B cell (primary cell): ENCODE results near the gene SYCP2. TPM values are rescaled to one million over a fixed set of nuclear protein-coding genes. Genes with fewer than 3 reads are reported as not detected.

ENCODE experiments used
- ATAC-seq: fragments of 200-7000 bp; cut with Tn5 transposase; one replicate; pipeline ENCODE4 v1.10.0; 2021; ENCODE audit warnings: low read depth, mild to moderate bottlenecking, moderate number of reproducible peaks, moderate library complexity
- CTCF ChIA-PET: fragments of 350-600 bp; sonication (Branson Sonifier 250); formaldehyde crosslinking; loops from one replicate; lab custom pipeline; 2021; ENCODE audit warnings: antibody characterized with exemption, inconsistent platforms; lab: Charles Lee
- POLR2A ChIA-PET: fragments of 350-600 bp; sonication (Branson Sonifier 250); formaldehyde crosslinking; loops from one replicate; lab custom pipeline; 2021; ENCODE audit warnings: antibody characterized with exemption; lab: Charles Lee
- DNase-seq: peaks from one replicate; pipeline ENCODE4 v3.0.0; 2013
- H2AFZ ChIP-seq: 2 replicates; pipeline ENCODE4 v1.6.1; 2012; ENCODE audit warnings: mild to moderate bottlenecking, low read depth, low read length; ENCODE audit not compliant: insufficient read depth, poor library complexity, severe bottlenecking
- H3K27ac ChIP-seq, 2 donors: 1 replicate in 1 of 2; 2 replicates in 1 of 2; pipeline ENCODE4 v1.5.1; 2012 to 2013; ENCODE audit warnings: low read length in 2 of 2, mild to moderate bottlenecking in 2 of 2, moderate library complexity in 1 of 2
- H3K27me3 ChIP-seq, 4 experiments: fragments of 200-600 bp in 1 of 4; sonication (generic) in 1 of 4; replicated peaks in 1 of 4; 1 replicate in 2 of 4; 2 replicates in 2 of 4; pipeline versions ENCODE4 v1.6.1 to v1.7.0; 2013 to 2016; ENCODE audit warnings: low read length in 3 of 4, mild to moderate bottlenecking in 2 of 4, mixed read lengths in 1 of 4, moderate library complexity in 1 of 4; ENCODE audit not compliant: insufficient read depth in 4 of 4, control insufficient read depth in 3 of 4; ENCODE audit errors: control extremely low read depth in 1 of 4
- H3K36me3 ChIP-seq, 2 experiments: replicated peaks in 1 of 2; 1 replicate in 1 of 2; 2 replicates in 1 of 2; pipeline versions ENCODE4 v1.6.1 to v1.7.1; 2013; ENCODE audit warnings: low read length in 1 of 2; ENCODE audit not compliant: insufficient read depth in 2 of 2, control insufficient read depth in 1 of 2; ENCODE audit errors: control extremely low read depth in 1 of 2, extremely low read depth in 1 of 2
- H3K4me1 ChIP-seq, 2 donors: fragments of 200-600 bp in 1 of 2; sonication (generic) in 1 of 2; 1 replicate in 1 of 2; 2 replicates in 1 of 2; pipeline versions ENCODE4 v1.5.1 to v1.6.1; 2013 to 2017; ENCODE audit warnings: low read length in 2 of 2; ENCODE audit not compliant: control insufficient read depth in 2 of 2, insufficient read depth in 2 of 2
- H3K4me2 ChIP-seq: replicated peaks from 2 replicates; pipeline ENCODE3; 2012; ENCODE audit warnings: mild to moderate bottlenecking, low read depth, low read length; ENCODE audit not compliant: poor library complexity, severe bottlenecking
- H3K4me3 ChIP-seq, 5 experiments: fragments of 200-600 bp in 1 of 5; sonication (generic) in 1 of 5; 1 replicate in 3 of 5; 2 replicates in 2 of 5; pipeline versions ENCODE4 v1.5.1 to v1.7.0; 2011 to 2016; ENCODE audit warnings: low read length in 4 of 5, mild to moderate bottlenecking in 4 of 5, low read depth in 2 of 5, control low read depth in 1 of 5, moderate library complexity in 1 of 5; ENCODE audit not compliant: insufficient read depth in 1 of 5; ENCODE audit errors: control extremely low read depth in 1 of 5, extremely low read depth in 1 of 5
- H3K79me2 ChIP-seq: fragments of 200-600 bp; sonication (generic); one replicate; pipeline ENCODE4 v1.6.0; 2016; ENCODE audit warnings: low read length; ENCODE audit not compliant: control insufficient read depth, insufficient read depth
- H3K9ac ChIP-seq: fragments of 200-600 bp; sonication (generic); 2 replicates; pipeline ENCODE4 v1.6.1; 2017; ENCODE audit warnings: mild to moderate bottlenecking, low read length, moderate library complexity
- H3K9me3 ChIP-seq, 3 donors: one replicate each; pipeline versions ENCODE4 v1.6.1 to v1.7.1; 2013; ENCODE audit warnings: low read length in 2 of 3; ENCODE audit not compliant: control insufficient read depth in 2 of 3, insufficient read depth in 1 of 3; ENCODE audit errors: control extremely low read depth in 1 of 3
- H4K20me1 ChIP-seq: 2 replicates; pipeline ENCODE4 v1.6.0; 2012; ENCODE audit warnings: mild to moderate bottlenecking, low read length; ENCODE audit not compliant: insufficient read depth, control insufficient read depth, poor library complexity, severe bottlenecking
- H3K27ac Mint-ChIP-seq: one replicate; pipeline ENCODE4 v1.8.0; 2021; ENCODE audit warnings: mixed read lengths
- H3K27me3 Mint-ChIP-seq: one replicate; pipeline ENCODE4 v1.8.0; 2021; ENCODE audit warnings: mixed read lengths
- H3K4me1 Mint-ChIP-seq: one replicate; pipeline ENCODE4 v1.8.0; 2021; ENCODE audit warnings: mixed read lengths
- H3K4me3 Mint-ChIP-seq: one replicate; pipeline ENCODE4 v1.8.0; 2021; ENCODE audit warnings: mixed read lengths
- H3K9me3 Mint-ChIP-seq: one replicate; pipeline ENCODE4 v1.8.0; 2022; ENCODE audit warnings: mixed read lengths; ENCODE audit not compliant: insufficient read depth
- CTCF ChIP-seq: fragments of 200-600 bp; IDR thresholded peaks from one replicate; pipeline ENCODE4 v1.8.0; 2022; ENCODE audit warnings: antibody characterized with exemption, mild to moderate bottlenecking
- EZH2 ChIP-seq: IDR thresholded peaks from 2 replicates; pipeline ENCODE4 v1.6.1; 2012; ENCODE audit warnings: borderline replicate concordance, low read depth, mild to moderate bottlenecking, moderate library complexity, low read length; ENCODE audit not compliant: insufficient read depth, poor library complexity, severe bottlenecking
- WGBS: methylation state at CpG from one replicate; pipeline ENCODE4 v1.1.5; 2013; ENCODE audit warnings: missing lambda C conversion rate; ENCODE audit not compliant: insufficient coverage; 5-methylcytosine and 5-hydroxymethylcytosine counted together
- intact Hi-C: fragments of 100-400 bp; cut with micrococcal nuclease; formaldehyde crosslinking; loops from one replicate; pipeline ENCODE4 v1.10.0; 2022
- polyA plus RNA-seq: library from polyadenylated mRNA; depleted of rRNA; stranded (reverse); fragments of >200 nt; gene quantifications from 2 replicates; pipeline ENCODE4 v1.2.3, GENCODE V29; 2012
- total RNA-seq, 2 donors: library from RNA; stranded (reverse); fragments of 120-200 nt in 1 of 2; gene quantifications; 1 replicate in 1 of 2; 2 replicates in 1 of 2; pipeline versions ENCODE4 v1.2.3 to v1.2.4, GENCODE V29; 2013 to 2022

Gene SYCP2
- total and polyA plus RNA-seq, 2 donors (not counting 1 experiment from before 2014, with no cell fraction given): 0.98 to 4.5 TPM

DNA sequence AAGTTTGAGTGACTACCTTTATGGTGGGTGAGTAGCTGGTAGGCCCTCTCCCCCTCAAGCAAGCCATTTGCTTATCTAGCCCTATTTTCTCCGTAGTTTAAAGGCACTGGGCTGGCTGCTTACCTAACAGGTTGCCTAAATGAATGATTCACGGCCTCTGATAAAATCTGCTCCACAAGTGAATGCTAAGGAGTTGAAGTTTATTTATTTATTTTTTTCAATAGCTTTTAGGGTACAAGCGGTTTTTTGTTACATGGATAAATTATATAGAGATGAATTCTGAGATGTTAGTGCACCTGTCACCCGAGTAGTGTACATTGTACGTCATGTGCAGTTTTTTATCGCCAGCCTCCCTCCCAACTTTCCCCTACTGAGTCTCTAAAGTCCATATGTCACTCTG lies 16.5 kb upstream of the SYCP2 start:
- TF ChIP-seq EZH2: no peak
- no peak for TF ChIP-seq CTCF
- H3K79me2 ChIP-seq: no peaks in the 10 kb centered on the region
- H3K4me3 ChIP-seq: no peak overlapping the region
- no peaks in the 10 kb centered on the region for H3K27me3 ChIP-seq
- no peaks in the 10 kb centered on the region for H4K20me1 ChIP-seq
- no peak for ATAC-seq
- H3K4me2 ChIP-seq: no peak overlapping the region
- Mint-ChIP-seq H3K27me3 (no peaks in the 10 kb centered on the region), H3K4me3 (no peak overlapping the region), H3K4me1 (peaks cover 12% of the 10 kb centered on the region), H3K27ac (peak overlapping the region; percentile 46), H3K9me3 (no peaks in the 10 kb centered on the region)
- H3K9me3 ChIP-seq: no peaks in the 10 kb centered on the region
- WGBS: 100% methylated on average over 1 of the region's 6 CpGs
- no peak for DNase-seq
- no peak overlapping the region for H2AFZ ChIP-seq
- intact Hi-C loops: loop anchor here (1.0 to 5.0 kb wide), 3 partner anchors 10 to 1277 kb away; partner anchors contain the start of genes FAM217B and PPP1R3D
- H3K9ac ChIP-seq: no peak overlapping the region
- H3K36me3 ChIP-seq: peaks cover 3 to 7% of the 10 kb centered on the region in 2 experiments
- peaks cover 4 to 10% of the 10 kb centered on the region in 2 donors for H3K4me1 ChIP-seq
- CTCF ChIA-PET: interaction anchor here (0.8 to 4.1 kb wide), 7 partner anchors 9 to 314 kb away, joined by 3 to 45 read pairs (median 4); partner anchors contain the start of genes CDH26, FAM217B, PPP1R3D and SYCP2
- H3K27ac ChIP-seq: no peak overlapping the region
- POLR2A ChIA-PET: no interaction called here
